Common myeloid progenitor, CD34-positive (primary cell): Measurements from ENCODE around the gene KCNC1.

Experiments used
- CTCF ChIA-PET: fragments of 350-600 bp; sonication (Branson Sonifier 250); formaldehyde crosslinking; loops from one replicate; lab custom pipeline; 2021; ENCODE audit warnings: antibody characterized with exemption; lab: Charles Lee
- POLR2A ChIA-PET: fragments of 350-600 bp; sonication (Branson Sonifier 250); formaldehyde crosslinking; loops from one replicate; lab custom pipeline; 2021; ENCODE audit warnings: antibody characterized with exemption; lab: Charles Lee
- DNase-seq, 3 donors: peaks; one replicate each; pipeline versions ENCODE4 v3.0.0 to v3.0.0-alpha.2; 2013
- H3K27ac ChIP-seq, 2 experiments: 1 replicate in 1 of 2; 2 replicates in 1 of 2; pipeline ENCODE4 v1.7.0; 2013; ENCODE audit warnings: inconsistent platforms in 2 of 2, low read length in 2 of 2, mild to moderate bottlenecking in 2 of 2, low read depth in 1 of 2, moderate library complexity in 1 of 2; ENCODE audit not compliant: severe bottlenecking in 2 of 2, insufficient read depth in 1 of 2, poor library complexity in 1 of 2
- H3K27me3 ChIP-seq, 5 experiments: replicated peaks in 2 of 5; 1 replicate in 3 of 5; 2 replicates in 2 of 5; pipeline versions ENCODE4 v1.6.1 to v1.7.0; 2013; ENCODE audit warnings: low read length in 4 of 5, mild to moderate bottlenecking in 2 of 5, moderate library complexity in 2 of 5, inconsistent platforms in 1 of 5; ENCODE audit not compliant: insufficient read depth in 5 of 5, control insufficient read depth in 4 of 5
- H3K36me3 ChIP-seq, 4 experiments: 1 replicate in 2 of 4; 2 replicates in 2 of 4; pipeline versions ENCODE4 v1.6.1 to v1.7.0; 2013; ENCODE audit warnings: low read length in 3 of 4, control low read depth in 1 of 4, mild to moderate bottlenecking in 1 of 4; ENCODE audit not compliant: control insufficient read depth in 4 of 4, insufficient read depth in 4 of 4
- H3K4me1 ChIP-seq, 4 experiments: 1 replicate in 3 of 4; 2 replicates in 1 of 4; pipeline versions ENCODE4 v1.6.1 to v1.7.1; 2013; ENCODE audit warnings: low read length in 3 of 4, mild to moderate bottlenecking in 3 of 4, control low read depth in 1 of 4, inconsistent platforms in 1 of 4, moderate library complexity in 1 of 4; ENCODE audit not compliant: control insufficient read depth in 4 of 4, insufficient read depth in 4 of 4; ENCODE audit errors: control extremely low read depth in 1 of 4
- H3K4me3 ChIP-seq, 7 experiments: 1 replicate in 4 of 7; 2 replicates in 3 of 7; pipeline versions ENCODE4 v1.5.1 to v1.7.0; 2013; ENCODE audit warnings: mild to moderate bottlenecking in 7 of 7, low read length in 6 of 7, moderate library complexity in 6 of 7, inconsistent platforms in 2 of 7, low read depth in 2 of 7, control low read depth in 1 of 7; ENCODE audit not compliant: insufficient read depth in 4 of 7, control insufficient read depth in 1 of 7; ENCODE audit errors: extremely low read depth in 1 of 7
- H3K9me3 ChIP-seq, 5 experiments: 1 replicate in 4 of 5; 2 replicates in 1 of 5; pipeline versions ENCODE4 v1.6.1 to v1.7.1; 2013; ENCODE audit warnings: low read length in 4 of 5, mild to moderate bottlenecking in 2 of 5, inconsistent platforms in 1 of 5, low read depth in 1 of 5, moderate library complexity in 1 of 5; ENCODE audit not compliant: control insufficient read depth in 4 of 5, insufficient read depth in 2 of 5; ENCODE audit errors: control extremely low read depth in 1 of 5
- WGBS: methylation state at CpG from one replicate; pipeline ENCODE4 v1.1.5; 2013; ENCODE audit not compliant: insufficient coverage; 5-methylcytosine and 5-hydroxymethylcytosine counted together

The KCNC1 gene

GRCh38 chr11:17802491-17802890 is 67.9 kb downstream of the KCNC1 start:
- H3K4me3 ChIP-seq: no peak overlapping the region
- no peaks in the 10 kb centered on the region for H3K36me3 ChIP-seq
- CTCF ChIA-PET: no interaction called here
- 100% methylated on average over 3 of the region's 4 CpGs for WGBS
- no peak for DNase-seq
- POLR2A ChIA-PET: no interaction called here
- H3K4me1 ChIP-seq: no peaks in the 10 kb centered on the region
- no peaks in the 10 kb centered on the region for H3K27me3 ChIP-seq
- H3K27ac ChIP-seq: no peak overlapping the region
- H3K9me3 ChIP-seq: no peaks in the 10 kb centered on the region

- DNase-seq: no peak
- no peaks in the 10 kb centered on the region for H3K27me3 ChIP-seq
- ChIA-PET CTCF (no interaction called here), POLR2A (no interaction called here)
- H3K4me1 ChIP-seq: no peaks in the 10 kb centered on the region
- no peak overlapping the region for H3K4me3 ChIP-seq
- H3K36me3 ChIP-seq: no peaks in the 10 kb centered on the region
- no peak overlapping the region for H3K27ac ChIP-seq
- 96% methylated on average over 6 of the region's 7 CpGs for WGBS
- H3K9me3 ChIP-seq: no peaks in the 10 kb centered on the region
Measured at GRCh38 chr11:17803754-17804334, 69.3 kb downstream of the KCNC1 start.

GRCh38 chr11:17805043-17805442 is 70.5 kb downstream of the KCNC1 start:
- Histone ChIP-seq H3K9me3 (peaks cover 0 to 2% (median 0%) of the 10 kb centered on the region in 5 experiments), H3K27me3 (no peaks in the 10 kb centered on the region), H3K27ac (no peak overlapping the region), H3K4me3 (no peak overlapping the region), H3K4me1 (no peaks in the 10 kb centered on the region), H3K36me3 (no peaks in the 10 kb centered on the region)
- ChIA-PET CTCF (no interaction called here), POLR2A (no interaction called here)
- DNase-seq: no peak
- WGBS: 96% methylated on average over 4 of the region's 4 CpGs

GRCh38 chr11:17805873-17806272 is 71.3 kb downstream of the KCNC1 start:
- CTCF ChIA-PET: no interaction called here
- Histone ChIP-seq H3K27ac (no peak overlapping the region), H3K4me1 (no peaks in the 10 kb centered on the region), H3K27me3 (no peaks in the 10 kb centered on the region), H3K9me3 (peaks cover 0 to 2% (median 0%) of the 10 kb centered on the region in 5 experiments), H3K4me3 (no peak overlapping the region), H3K36me3 (no peaks in the 10 kb centered on the region)
- no CpG with 5 or more reads among the region's 1 CpG for WGBS
- POLR2A ChIA-PET: no interaction called here
- DNase-seq: no peak

- ChIA-PET CTCF (no interaction called here), POLR2A (interaction anchor here (0.6 kb wide), 1 partner anchor 504 kb away, joined by 3 read pairs; no protein-coding TSS in a partner anchor)
- H3K27me3 ChIP-seq: no peaks in the 10 kb centered on the region
- 100% methylated on average over 2 of the region's 4 CpGs for WGBS
- no peaks in the 10 kb centered on the region for H3K4me1 ChIP-seq
- peaks cover 0 to 2% (median 0%) of the 10 kb centered on the region in 5 experiments for H3K9me3 ChIP-seq
- H3K36me3 ChIP-seq: no peaks in the 10 kb centered on the region
- DNase-seq: no peak
- H3K4me3 ChIP-seq: no peak overlapping the region
- no peak overlapping the region for H3K27ac ChIP-seq
Measured at GRCh38 chr11:17807034-17807433, 72.5 kb downstream of the KCNC1 start.

GRCh38 chr11:17810041-17810440 is 75.5 kb downstream of the KCNC1 start:
- Histone ChIP-seq H3K4me3 (no peak overlapping the region), H3K9me3 (peaks cover 0 to 2% (median 0%) of the 10 kb centered on the region in 5 experiments), H3K27me3 (no peaks in the 10 kb centered on the region), H3K27ac (no peak overlapping the region), H3K36me3 (no peaks in the 10 kb centered on the region), H3K4me1 (no peaks in the 10 kb centered on the region)
- ChIA-PET CTCF (no interaction called here), POLR2A (no interaction called here)
- 100% methylated on average over 1 of the region's 1 CpG for WGBS
- DNase-seq: no peak

- no peaks in the 10 kb centered on the region for H3K36me3 ChIP-seq
- ChIA-PET POLR2A (no interaction called here), CTCF (no interaction called here)
- H3K9me3 ChIP-seq: peaks cover 0 to 2% (median 0%) of the 10 kb centered on the region in 5 experiments
- H3K27ac ChIP-seq: no peak overlapping the region
- no peak overlapping the region for H3K4me3 ChIP-seq
- DNase-seq: no peak
- no peaks in the 10 kb centered on the region for H3K27me3 ChIP-seq
- no peaks in the 10 kb centered on the region for H3K4me1 ChIP-seq
- WGBS: 73% methylated on average over 3 of the region's 3 CpGs
Measured at GRCh38 chr11:17810746-17811145, 76.2 kb downstream of the KCNC1 start.
